ENCODE results near the gene CENPVL2. TPM values are rescaled to one million over a fixed set of nuclear protein-coding genes. Genes with fewer than 3 reads are reported as not detected.
"Not testable (repeated sequence)": the region's sequence is repeated elsewhere in the genome, so short reads cannot be mapped to it uniquely, and the experiment has no call there.

The CENPVL2 gene
- total RNA-seq (2014; rRNA removed; shearing (Covaris generic)) = not detected in 2 replicates

- not testable (repeated sequence) for DNase-seq (ENCODE audit: low read depth in 1 of 2, low spot score in 2 of 2); H3K27me3 ChIP-seq (replicated peaks); H3K4me3 ChIP-seq; H3K4me1 ChIP-seq (replicated peaks); H3K27ac ChIP-seq; H3K36me3 ChIP-seq; H3K9me3 ChIP-seq (replicated peaks)
Observed at GRCh38 chrX:51682720-51683062, at the start of gene CENPVL2. CENPVL2 (minus strand) TSS chrX:51682831; CDS start chrX:51682831, 0 bp downstream.

DNA sequence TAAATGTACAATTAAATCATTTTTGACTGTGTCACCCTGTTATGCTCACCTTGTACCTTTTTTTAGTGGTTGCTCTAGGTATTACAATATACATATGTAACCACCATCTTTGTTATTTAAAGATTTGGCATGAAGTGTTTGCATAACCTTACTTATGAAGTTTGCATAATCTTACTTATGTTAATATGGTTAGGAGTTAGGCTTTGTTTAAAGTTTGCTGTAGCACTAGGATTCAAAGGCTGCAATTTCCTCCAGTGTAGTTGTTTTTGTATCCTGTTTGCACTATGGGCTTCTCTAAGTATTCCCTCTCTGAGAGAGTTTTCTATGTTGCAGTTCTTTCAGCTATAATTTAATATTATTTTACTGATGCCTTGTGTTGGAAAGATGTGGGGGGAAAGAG is 45.6 kb upstream of the CENPVL2 start:
- Histone ChIP-seq H3K4me3 (no peak overlapping the region), H3K27me3 (replicated peaks) (no peaks in the 10 kb centered on the region), H3K36me3 (no peaks in the 10 kb centered on the region), H3K27ac (no peak overlapping the region), H3K9me3 (replicated peaks) (no peaks in the 10 kb centered on the region), H3K4me1 (replicated peaks) (no peaks in the 10 kb centered on the region)
- no peak for DNase-seq (ENCODE audit: low read depth in 1 of 2, low spot score in 2 of 2)

GRCh38 chrX:51712943-51713647 is 30.5 kb upstream of the CENPVL2 start:
- not testable (repeated sequence) for H3K36me3 ChIP-seq; H3K27me3 ChIP-seq (replicated peaks); H3K9me3 ChIP-seq (replicated peaks); H3K4me3 ChIP-seq; DNase-seq (ENCODE audit: low read depth in 1 of 2, low spot score in 2 of 2); H3K4me1 ChIP-seq (replicated peaks); H3K27ac ChIP-seq

- H3K9me3 ChIP-seq (replicated peaks); H3K27ac ChIP-seq; DNase-seq (ENCODE audit: low read depth in 1 of 2, low spot score in 2 of 2): not testable (repeated sequence)
Observed at GRCh38 chrX:51710277-51711164, 27.9 kb upstream of the CENPVL2 start, which contains the start of gene CENPVL1. CENPVL1 (plus strand) TSS chrX:51710512; CDS start chrX:51710512, 0 bp downstream.

DNA sequence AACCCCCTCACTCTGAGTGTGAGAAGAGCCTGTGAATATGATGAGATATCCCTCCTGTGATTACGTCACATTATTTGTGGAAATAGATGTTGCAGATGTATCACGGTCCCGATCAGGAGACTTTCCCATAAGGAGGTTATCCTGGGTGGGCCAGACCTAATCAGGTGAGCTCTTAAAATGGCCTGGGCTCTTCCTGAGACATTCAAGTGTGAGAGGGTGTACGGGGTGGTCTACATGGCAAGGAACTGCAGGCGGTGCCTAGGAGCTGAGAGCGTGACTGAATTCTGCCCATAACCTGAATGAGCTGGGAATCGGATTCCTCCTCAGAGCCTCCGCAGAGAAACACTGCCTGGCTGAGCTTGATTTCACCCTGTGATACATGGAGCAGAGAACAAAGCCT is 14.8 kb upstream of the CENPVL2 start:
- DNase-seq (ENCODE audit: low read depth in 1 of 2, low spot score in 2 of 2) = no peak
- H3K4me1 ChIP-seq (replicated peaks) = no peaks in the 10 kb centered on the region
- H3K27ac ChIP-seq = no peak overlapping the region
- H3K36me3 ChIP-seq = no peaks in the 10 kb centered on the region
- no peak overlapping the region for H3K4me3 ChIP-seq
- no peaks in the 10 kb centered on the region for H3K27me3 ChIP-seq (replicated peaks)
- H3K9me3 ChIP-seq (replicated peaks) = no peaks in the 10 kb centered on the region

More at GRCh38 chrX:51710277-51711164, 27.9 kb upstream of the CENPVL2 start, which contains the start of gene CENPVL1:
- H3K4me1 ChIP-seq (replicated peaks); H3K4me3 ChIP-seq; H3K36me3 ChIP-seq; H3K27me3 ChIP-seq (replicated peaks): not testable (repeated sequence)

DNA sequence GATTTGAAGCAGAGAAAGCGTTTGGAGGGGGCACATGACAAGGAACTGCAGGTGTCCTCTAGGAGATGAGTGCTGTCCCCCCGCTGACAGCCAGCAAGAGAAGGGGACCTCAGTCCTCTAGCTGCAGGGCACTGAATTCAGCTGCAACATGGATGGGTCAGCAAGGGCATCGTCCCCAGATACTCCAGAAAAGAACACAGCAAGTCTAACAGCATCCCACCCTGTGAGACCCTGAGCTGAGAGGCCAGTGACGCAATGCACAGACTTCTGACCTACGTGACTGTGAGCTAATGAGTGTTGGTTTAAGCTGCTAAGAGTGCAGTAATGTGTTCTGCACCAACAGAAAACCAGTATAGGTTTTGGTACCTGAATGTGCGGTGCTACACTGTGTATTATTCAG is 11.6 kb upstream of the CENPVL2 start:
- Histone ChIP-seq H3K27me3 (replicated peaks) (no peaks in the 10 kb centered on the region), H3K36me3 (no peaks in the 10 kb centered on the region), H3K4me1 (replicated peaks) (no peaks in the 10 kb centered on the region), H3K27ac (no peak overlapping the region), H3K9me3 (replicated peaks) (no peaks in the 10 kb centered on the region), H3K4me3 (no peak overlapping the region)
- no peak for DNase-seq (ENCODE audit: low read depth in 1 of 2, low spot score in 2 of 2)

DNA sequence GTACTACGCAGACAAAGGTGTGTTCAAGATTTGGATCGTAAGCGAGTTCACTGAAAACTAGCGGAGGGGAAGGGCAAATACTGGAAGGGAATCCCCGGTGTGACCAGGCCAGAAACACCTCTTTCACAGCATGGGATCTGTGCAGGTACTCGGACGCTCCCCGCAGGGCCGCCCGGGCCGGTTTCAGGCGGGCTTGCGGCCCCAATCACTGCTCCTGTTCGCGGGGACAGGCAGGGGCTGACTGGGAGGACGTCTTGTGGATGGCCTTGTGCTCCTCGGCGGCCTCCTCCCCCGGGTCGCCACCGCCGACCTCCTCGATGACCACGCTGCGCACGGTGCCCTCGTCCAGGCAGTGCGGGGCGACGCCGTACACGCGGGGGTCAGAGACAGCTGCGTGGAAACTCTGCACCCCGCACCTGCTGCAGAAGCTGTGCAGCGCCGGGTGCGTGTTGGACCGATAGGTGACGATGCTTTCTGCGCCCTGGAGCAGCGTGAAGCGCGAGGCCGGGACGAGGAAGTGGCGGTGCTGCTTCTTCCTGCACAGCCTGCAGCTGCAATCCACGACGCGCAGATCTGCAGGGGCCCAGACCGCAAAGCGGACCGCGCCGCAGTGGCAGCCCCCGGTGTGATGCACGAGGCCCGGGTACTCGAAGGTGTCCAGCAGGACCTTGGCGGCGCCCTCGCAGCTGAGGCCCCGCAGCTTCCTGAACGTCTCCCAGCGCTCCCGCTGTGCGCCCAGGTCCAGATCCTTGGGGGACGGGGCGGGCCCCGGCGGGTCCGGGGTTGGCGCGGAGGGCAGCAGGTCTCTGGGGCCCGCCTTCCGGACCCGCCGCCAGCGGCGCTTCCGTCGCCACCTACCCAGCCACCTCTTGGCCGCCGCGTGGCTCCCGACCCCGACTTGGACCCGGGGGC is 567 bp downstream of the CENPVL2 start:
- H3K4me3 ChIP-seq; H3K36me3 ChIP-seq; H3K27ac ChIP-seq; H3K27me3 ChIP-seq (replicated peaks); DNase-seq (ENCODE audit: low read depth in 1 of 2, low spot score in 2 of 2); H3K9me3 ChIP-seq (replicated peaks); H3K4me1 ChIP-seq (replicated peaks): not testable (repeated sequence)

- H3K36me3 ChIP-seq; H3K4me3 ChIP-seq; H3K4me1 ChIP-seq (replicated peaks); DNase-seq (ENCODE audit: low read depth in 1 of 2, low spot score in 2 of 2); H3K27me3 ChIP-seq (replicated peaks); H3K9me3 ChIP-seq (replicated peaks); H3K27ac ChIP-seq: not testable (repeated sequence)
Observed at GRCh38 chrX:51679689-51680433, 2.8 kb downstream of the CENPVL2 start.

DNA sequence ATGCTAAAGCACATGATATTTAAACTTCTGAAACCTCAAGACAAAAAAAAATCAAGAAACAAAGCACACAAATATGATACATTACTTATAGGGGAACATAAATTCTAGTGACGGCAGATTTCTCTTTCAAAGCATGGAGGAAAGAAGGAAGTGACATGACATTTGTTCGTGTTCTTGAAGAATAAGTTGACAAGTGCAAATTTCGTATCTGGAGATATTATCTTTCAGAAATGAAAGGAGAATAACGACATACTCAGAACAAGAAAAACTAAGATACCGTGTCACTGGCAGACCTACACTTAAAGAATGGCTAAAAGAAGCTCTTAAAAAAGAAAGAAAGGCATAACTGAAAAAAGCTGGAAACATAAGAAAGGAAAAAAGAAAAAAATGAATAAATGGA is 16.6 kb downstream of the CENPVL2 start:
- Histone ChIP-seq H3K27ac (no peak overlapping the region), H3K4me3 (no peak overlapping the region), H3K4me1 (replicated peaks) (no peaks in the 10 kb centered on the region), H3K9me3 (replicated peaks) (no peaks in the 10 kb centered on the region), H3K27me3 (replicated peaks) (no peaks in the 10 kb centered on the region), H3K36me3 (no peaks in the 10 kb centered on the region)
- no peak for DNase-seq (ENCODE audit: low read depth in 1 of 2, low spot score in 2 of 2)

DNA sequence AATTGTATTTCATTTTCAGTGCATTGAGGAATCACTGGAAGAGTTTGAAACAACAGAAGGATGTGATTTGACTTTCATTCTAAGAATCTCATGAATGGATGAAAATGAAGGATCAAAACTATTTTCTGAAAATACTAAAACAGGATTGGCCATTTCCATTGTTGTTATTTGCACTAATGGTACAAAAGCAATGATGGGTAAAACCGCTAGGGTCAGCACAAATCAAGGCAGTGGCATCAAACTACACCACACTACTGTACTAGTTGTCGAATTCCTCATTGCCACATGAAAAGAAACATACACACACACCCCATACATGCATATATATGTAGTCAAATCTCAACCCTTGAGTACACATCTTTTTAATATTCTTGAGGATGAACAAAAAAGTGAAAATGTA is 39.3 kb downstream of the CENPVL2 start:
- Histone ChIP-seq H3K4me1 (replicated peaks) (no peaks in the 10 kb centered on the region), H3K36me3 (no peaks in the 10 kb centered on the region), H3K9me3 (replicated peaks) (no peaks in the 10 kb centered on the region), H3K4me3 (no peak overlapping the region), H3K27ac (no peak overlapping the region), H3K27me3 (replicated peaks) (no peaks in the 10 kb centered on the region)
- DNase-seq (ENCODE audit: low read depth in 1 of 2, low spot score in 2 of 2) = no peak

DNA sequence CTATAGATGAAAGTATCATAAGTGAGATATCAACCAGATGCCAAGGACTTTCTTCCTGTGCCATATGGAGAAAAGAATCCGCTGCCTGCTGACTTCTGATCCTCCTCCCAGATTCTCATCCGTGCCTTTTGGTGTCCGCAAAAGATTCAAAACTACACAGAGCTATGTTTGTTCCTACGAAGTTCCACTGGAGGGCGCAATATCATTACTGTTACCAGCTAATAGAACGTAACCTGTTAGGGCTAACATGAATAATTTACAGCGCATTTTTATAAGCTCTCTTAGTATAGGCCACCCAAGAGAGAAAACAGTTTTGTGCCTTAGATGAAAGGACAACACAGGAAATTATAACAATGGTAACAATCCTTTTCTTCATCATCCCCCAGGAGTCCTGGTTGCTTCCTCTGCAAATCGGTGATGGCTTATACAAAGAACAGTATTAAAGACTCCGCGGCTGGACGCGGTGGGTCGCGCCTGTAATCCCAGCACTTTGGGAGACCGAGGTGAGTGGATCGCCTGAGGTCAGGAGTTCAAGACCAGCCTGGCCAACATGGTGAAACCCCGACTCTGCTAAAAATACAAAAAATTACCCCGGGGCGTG is 41.1 kb downstream of the CENPVL2 start:
- H3K4me1 ChIP-seq (replicated peaks) = no peaks in the 10 kb centered on the region
- H3K36me3 ChIP-seq = no peaks in the 10 kb centered on the region
- no peaks in the 10 kb centered on the region for H3K27me3 ChIP-seq (replicated peaks)
- no peak overlapping the region for H3K4me3 ChIP-seq
- no peak overlapping the region for H3K27ac ChIP-seq
- DNase-seq (ENCODE audit: low read depth in 1 of 2, low spot score in 2 of 2) = peak in 1 of 2 experiments; percentile 10
- no peaks in the 10 kb centered on the region for H3K9me3 ChIP-seq (replicated peaks)

- DNase-seq (ENCODE audit: low read depth in 1 of 2, low spot score in 2 of 2); H3K9me3 ChIP-seq (replicated peaks); H3K4me3 ChIP-seq; H3K27ac ChIP-seq; H3K4me1 ChIP-seq (replicated peaks); H3K27me3 ChIP-seq (replicated peaks); H3K36me3 ChIP-seq: not testable (repeated sequence)
Observed at GRCh38 chrX:51636511-51636910, 46.1 kb downstream of the CENPVL2 start.

All from SJSA1 (cell line).